HG03575 (cell line): ENCODE measurements around the gene ADAMTS6.

Experiments
- ATAC-seq: cut with Tn5 transposase; IDR thresholded peaks from one replicate; pipeline ENCODE4 v1.9.1; 2021; ENCODE audit not compliant: unreplicated experiment, insufficient number of reproducible peaks, low FRiP score; ENCODE audit errors: extremely low read depth

ADAMTS6 gene

DNA sequence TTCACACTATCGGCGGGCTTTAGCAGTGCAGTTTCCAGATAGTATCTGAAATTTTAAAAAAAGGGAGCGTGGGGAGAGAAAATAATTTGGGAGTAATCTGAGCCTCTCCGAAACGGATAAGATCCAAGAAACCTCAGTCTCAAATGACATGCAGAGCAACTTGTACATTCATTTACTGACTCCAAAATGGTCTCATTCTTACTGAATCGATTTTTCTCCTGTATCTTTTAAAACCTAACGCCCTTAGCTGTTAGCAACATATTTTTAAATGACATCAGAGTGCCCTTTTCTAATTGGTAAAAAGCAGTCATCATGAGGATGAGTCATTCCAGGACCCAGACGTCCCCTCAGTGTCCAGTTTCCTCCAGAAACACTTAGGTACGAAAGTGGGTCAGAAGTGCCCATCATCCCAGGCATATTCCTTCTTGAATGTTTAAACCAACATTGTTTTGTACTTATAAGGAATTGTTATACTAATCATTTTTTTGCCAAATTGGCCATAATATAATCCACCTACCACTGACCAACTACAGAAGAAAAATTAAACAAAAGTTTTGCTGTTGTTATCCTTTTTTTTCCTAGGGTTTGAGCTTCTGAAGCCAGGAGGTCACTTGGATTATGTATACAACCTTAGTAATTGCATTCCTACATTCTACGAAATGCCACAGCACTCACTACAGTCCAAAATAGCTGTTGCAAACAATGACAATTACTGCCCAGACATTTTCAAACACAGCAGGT lies 354.4 kb downstream of the ADAMTS6 start:
- no peak for ATAC-seq

DNA sequence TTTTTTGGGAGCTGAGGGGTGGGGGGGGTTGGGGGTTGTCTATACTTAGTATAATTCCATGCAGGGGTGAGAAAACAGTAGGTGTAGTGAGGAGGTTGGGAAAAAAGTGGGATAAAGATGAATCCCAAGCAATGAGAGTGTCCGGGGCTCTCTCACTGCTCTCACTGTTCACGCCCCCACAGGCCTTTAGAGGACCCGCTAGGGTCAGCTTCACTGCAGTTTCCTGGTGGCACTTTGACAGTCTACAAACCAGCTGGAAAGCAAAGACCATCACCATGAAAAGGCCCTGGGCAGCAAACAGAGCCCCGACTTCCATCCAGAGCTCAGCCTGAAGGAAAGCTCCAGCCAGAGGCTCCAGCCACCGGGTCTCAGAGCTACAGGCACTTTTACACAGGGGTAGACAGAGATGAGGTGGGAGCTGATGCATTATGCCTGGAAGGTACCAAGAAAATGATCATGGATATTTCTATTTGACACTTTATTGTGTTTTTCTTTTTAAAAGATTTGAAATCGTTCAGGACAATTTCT lies 355.1 kb downstream of the ADAMTS6 start:
- no peak for ATAC-seq

DNA sequence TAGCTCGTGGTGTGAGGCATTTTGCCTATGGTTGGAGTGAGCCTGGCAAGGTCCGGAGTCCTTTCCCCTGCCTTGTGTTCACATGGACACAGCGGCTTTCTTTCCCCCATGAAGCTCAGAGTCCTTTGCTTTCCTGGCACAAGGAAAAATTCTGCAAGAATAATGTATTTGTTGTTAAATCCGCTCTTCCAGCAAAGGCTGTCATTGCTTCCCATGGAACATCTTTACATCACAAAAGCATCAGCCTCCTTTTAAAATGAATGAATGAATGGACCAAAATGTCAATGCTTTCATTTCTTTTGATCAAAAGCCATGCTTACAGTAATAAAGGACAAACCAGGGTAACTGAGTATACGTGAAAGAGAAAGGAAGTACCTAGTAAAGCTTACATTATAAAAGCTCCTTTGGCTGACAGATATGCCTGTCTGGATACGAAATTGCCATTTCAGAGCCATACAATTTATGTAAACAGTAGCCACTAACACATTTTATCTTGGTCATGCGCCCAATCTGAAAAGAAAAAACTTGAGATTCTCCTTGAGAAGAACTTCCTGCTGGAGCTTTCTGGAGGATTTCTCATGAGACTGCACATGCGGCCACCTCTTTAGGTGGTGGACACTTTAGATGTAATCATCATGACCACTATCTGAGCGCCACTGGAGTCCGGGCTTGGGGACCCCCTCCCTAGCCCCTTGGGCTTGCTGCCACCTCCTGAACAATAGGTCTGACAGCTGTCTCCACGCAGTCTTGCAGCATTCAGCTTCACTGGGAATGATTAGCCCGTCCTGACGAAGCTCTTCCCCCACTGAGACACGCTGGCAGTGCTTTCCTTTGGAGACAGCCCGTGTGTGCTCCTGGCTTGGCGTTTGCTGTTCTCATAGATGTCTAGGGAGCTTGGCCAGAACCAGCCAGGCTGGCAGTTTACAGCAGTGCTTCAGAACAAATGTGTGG lies 355.9 kb downstream of the ADAMTS6 start:
- no peak for ATAC-seq

DNA sequence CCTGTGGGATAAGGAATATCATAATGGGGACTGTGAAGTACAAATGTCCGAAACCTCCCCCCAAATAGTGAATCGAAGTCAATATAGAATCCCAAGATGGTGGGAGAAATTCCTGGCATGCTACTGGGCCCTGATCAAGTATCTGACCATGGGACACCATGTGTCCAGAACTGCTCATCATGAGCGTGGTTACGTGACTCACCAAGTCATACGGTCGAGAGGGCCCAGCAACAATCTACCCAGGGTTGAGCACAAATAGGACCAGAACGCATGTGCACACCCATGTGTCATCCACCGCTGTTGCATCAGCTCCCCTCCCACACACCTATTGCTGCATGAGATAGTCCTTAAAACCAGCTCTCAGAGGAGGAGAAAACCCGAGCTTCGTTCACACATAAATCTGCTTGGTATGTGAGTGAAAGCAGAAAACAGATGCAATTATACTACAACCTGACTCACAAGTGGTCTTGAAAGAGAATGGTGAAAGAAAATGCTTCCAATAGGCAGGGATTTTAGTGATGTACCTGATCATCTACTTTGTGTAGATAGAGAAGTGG lies 359.8 kb downstream of the ADAMTS6 start:
- no peak for ATAC-seq

DNA sequence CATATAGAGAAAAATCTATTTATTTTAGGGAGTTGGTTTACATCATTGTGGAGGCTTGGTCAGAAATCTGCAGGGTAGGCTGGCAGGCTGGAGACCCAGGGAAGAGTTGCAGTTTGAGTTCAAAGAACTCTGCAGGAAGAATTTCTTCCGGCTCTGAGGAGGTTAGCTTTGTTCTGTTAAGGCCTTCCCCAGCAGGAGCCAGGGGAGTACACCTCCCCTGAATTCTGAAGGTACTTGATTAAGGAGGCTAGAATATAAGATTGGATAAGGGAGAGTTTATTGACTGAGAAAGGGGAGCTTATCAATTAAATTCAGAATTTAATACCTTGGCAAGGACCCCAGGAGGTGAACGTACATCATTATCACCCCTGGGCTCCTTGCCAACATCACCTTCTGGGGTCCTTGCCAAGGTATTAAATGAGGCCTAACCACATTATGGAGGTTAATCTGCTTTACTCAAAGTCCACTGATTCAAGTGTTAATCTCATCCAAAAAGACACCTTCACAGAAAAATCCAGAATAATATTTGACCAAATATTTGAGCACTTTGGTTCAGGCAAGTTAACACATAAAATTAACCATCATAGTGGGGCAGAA lies 361.3 kb downstream of the ADAMTS6 start:
- ATAC-seq: no peak

DNA sequence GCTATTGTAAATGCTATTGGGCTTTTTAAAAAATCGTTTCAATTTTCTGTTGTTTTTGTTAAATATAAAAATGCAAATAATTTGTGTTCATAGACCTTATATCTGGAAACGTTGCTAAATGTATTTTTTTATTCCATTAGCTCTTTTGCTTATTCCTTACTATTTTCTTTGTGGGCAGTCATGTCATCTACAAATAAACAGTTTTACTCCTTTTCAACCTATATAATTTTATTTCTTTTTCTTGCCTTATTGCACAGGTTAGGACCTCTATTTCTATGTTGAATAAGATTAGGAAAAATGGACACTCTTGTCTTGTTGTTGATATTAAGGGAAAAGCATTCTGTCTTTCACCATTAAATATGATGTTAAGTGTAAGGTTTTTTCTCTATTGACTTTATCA lies 364.2 kb downstream of the ADAMTS6 start:
- no peak for ATAC-seq

DNA sequence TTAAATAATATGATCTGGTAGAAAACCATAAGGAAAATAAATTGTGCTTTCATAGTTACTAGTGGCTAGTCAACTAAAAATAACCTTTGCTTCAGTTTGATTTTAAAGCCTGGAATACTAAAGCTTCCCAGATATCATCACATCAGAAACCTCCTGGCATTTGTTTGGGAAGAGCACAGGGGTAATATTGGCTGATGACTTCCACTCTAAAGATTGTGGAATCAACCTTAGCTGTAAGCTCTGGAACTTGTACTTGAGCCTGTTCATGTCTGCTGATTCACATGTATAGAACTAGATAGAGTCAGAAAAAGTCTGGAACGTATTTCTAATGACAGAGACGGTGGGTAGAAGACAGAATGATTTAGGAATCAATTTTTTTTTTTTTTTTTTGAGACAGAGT lies 367.9 kb downstream of the ADAMTS6 start:
- no peak for ATAC-seq

DNA sequence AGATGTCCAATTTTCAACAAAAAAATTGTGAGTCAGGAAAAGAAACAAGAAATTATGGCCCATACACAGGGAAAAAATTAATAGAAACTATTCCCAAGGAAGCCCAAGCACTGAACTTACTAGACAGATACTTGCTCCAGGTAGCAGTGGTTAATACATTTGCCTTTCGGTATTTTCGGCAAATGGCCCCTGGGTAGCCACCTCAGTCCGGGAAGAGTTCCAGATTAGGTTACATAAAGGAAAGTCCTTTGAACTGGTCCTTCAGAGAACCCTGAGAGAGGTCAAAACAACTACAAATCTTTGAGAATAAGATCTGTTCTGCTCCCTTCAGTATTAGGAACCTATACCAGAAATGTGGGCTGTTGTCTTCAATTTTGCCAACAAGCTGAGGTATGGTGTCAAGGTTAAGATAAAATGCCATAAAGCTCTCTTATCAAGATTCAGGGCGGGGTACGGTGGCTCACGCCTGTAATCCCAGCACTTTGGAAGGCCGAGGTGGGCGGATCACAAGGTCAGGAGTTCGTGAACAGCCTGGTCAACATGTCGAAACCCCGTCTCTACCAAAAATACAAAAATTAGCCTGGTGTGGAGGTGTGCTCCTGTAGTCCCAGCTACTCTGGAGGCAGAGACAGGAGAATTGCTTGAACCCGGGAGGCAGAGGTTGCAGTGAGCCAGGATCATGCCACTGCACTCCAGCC lies 369.6 kb downstream of the ADAMTS6 start:
- ATAC-seq: no peak

DNA sequence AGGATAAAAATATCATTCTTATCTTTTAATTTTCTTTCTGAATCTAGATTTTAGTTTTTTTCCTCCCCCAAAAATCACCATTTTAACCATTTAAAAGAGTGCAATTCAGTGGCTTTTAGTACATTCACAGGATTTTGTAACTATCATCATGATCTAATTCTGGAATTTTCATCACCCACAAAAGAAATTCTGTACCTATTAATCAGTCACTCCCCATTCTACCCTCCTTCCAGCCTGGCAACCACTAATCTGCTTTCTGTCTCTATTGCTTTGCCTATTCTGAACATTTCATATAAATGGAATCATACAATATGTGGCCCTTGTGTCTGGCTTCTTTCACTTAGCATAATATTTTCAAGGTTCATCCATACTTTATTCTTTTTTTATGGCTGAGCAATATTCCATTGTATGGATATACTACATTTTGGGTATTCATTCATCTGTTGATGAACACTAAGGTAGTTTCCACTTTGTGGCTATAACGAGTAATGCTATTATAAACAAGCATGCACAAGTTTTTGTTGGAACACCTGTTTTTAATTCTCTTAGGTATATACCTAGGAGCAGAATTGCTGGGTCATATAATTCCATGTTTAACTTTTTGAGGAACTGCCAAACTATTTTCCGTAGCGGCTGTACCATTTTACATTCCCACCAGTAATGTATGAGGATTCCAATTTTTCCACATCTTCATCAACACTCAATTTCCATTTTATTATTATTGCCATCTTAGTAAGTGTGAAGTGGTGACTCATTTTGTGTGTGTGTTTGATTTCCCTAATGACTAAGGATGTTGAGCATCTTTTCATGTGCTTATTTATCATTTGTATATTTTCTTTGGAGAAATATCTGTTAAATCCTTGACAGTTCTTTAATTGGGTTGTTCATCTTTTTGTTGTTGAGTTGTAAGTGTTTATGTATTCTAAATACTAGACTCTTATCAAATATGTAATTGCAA lies 372.7 kb downstream of the ADAMTS6 start:
- ATAC-seq: no peak

DNA sequence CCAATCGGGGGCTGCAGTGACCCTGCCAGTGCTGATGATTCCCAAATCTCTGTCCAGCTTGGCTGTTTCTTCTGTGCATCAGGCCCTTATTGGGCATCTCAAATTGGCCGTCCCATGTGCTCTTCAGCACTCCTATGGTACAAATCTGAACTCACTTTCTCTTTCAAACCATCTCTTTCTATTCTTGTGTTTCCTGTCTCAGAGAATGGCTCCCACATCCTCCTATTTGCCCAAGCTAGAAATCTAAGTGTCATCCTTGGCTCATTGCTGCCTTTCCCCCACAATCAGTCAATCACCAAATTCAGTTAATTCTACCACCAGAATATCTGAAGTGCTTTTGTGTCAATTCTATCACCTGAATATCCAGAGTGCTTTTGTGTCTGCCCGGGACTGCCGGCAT lies 376.4 kb downstream of the ADAMTS6 start:
- no peak for ATAC-seq

DNA sequence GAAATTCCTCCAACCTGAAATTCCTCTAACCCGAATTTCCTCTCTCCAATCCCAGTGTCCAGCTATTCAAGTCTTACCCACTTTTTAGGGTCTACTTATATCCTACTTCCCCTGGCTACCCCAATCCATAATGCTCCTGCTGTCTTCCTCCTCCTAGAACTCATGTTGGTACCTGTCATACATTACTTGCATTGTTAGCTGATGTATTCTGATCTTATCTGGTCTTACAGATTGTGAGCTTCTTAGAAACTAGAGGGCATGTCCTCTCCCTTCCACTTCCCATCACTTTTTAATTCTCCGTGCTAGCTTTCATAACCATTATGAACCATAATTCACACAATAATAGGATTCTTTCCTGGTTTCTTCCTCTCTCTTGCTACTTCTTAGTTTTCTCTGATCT lies 376.9 kb downstream of the ADAMTS6 start:
- no peak for ATAC-seq

DNA sequence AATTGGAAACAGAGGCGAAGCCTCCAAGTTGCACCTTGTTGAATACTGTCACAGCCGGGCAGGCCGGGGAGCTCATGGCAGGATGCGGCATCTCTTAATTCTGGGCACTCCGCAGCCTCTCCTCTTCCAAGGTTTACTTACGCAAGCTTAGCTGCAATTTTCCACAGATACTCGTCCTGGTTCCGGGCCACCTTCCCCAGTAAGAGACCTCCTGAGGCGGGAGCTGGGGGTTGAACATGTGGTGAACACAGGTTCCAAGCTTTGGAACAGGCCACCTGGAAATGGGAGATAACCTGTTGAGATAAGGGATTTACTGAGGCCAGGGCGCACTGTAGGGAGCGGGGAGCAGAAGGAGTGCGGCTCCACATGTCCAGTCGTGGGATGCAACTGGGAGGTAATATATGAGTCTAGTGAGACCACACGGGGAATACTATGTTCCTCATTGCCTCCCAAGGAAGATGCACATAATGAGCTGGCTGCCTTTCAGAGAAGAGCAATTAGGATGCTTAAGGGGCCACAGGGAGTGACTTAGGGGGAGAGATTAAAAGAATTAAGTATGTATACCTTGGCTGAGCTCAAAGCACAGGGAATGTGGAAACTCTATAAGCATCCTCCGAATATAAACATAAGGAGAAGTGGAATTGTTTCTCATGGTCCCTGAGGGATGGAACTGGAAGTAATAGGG lies 377.8 kb downstream of the ADAMTS6 start:
- no peak for ATAC-seq

DNA sequence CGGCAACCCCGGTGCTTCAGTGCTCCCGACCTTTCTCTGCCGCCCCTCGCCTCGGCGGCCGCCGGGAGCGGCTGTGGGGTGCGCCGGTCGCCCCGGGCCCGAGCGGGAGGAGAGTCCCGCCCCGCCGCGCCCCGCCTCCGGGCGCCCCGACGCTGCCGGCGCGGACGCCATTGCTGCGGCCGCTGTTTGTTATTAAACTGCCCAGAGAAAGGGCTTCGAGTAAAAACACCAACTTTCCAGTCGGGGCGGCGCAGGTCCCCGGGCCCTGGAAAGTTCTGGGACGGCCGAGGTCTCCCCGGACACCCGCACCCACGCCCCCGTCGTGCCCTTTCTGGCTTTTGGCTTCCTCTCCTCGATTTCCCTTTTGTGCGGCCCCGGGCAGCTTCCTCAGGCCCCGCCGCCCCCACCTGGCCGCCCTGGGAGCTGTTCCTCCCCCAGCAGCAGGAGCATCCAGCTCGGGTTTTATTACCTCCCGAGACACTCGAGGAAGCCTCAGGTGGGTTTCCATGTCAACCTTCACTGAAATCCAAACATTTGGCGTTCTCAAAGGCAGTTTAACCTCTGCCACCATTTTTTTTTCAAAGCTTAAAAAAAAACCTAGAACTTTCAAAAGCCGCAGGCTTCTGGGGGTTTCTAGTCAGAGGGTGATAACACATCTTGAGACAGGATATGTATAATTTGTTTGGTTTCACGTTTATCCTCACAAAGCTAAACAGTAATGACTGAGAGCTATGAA lies 378.6 kb downstream of the ADAMTS6 start:
- ATAC-seq: no peak

DNA sequence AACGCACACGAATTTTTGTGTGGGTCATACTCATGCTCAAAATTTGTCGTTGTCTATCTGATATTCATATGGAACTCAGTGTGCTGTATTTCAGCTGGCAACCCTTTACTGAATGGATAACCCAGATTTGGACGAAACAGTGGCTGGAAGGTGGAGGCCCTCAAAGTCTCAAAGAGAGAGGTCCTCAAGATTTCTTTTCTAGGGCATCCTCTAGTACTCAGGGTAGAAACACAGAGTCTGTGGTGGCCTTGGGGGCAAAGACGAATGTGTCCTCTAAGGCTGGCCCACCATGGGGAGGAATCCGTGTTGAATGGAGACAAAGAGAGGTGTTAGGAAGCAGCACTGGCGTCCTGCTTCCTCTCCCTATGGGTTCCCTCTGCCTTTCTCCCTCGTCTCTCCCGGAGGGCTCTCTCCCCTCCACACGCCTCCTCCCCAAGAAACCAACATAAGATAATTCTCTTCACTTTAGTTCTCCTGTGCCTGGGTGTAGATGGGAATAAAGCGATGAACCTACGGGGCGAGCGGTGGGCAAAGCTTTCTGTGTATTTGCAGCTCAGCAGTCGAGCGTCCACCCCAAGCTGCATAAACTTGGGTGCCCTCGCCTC lies 379.2 kb downstream of the ADAMTS6 start:
- ATAC-seq: no peak

DNA sequence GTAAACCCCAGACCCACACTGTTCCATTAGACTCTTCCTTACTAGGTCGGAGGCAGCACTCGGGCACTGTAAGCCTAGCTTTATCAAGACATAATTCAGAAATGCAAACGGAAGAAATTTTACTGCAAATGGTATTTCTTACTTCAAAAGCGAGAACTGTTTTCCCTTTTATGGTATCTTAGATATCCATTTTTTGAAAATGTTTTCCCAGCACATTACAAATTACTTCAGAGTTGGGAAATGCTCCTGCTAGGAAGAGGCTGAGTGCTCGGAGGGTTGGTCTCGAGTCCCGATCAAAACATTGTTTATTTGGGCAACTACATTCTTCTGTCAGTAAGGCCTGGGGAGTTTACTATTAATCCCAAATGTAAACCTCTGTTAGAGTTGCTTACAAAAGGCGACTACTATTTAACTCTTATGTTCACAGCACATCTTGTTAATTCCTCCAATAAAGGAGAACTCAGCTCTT lies 380.1 kb downstream of the ADAMTS6 start:
- ATAC-seq: no peak
